HepG2 (cell line): ENCODE data around the gene JDP2.
"Not testable (repeated sequence)": the region's sequence is repeated elsewhere in the genome, so short reads cannot be mapped to it uniquely, and the experiment has no call there.

ENCODE experiments used
- CREBL2 ChIP-seq: sonication (generic); formaldehyde crosslinking; IDR thresholded peaks from 2 replicates; pipeline ENCODE4 v1.8.1; 2023; ENCODE audit warnings: missing genetic modification reagents, mild to moderate bottlenecking, borderline replicate concordance
- MAX ChIP-seq: IDR thresholded peaks from 2 replicates; pipeline ENCODE4 v1.6.1; 2012; ENCODE audit warnings: inconsistent platforms
- MYC ChIP-seq: sonication (generic); formaldehyde crosslinking; IDR thresholded peaks from 2 replicates; pipeline ENCODE4 v1.9.0; 2021; ENCODE audit warnings: missing genetic modification reagents, borderline replicate concordance
- SMARCC2 ChIP-seq: fragments of 450-650 bp; IDR thresholded peaks from 2 replicates; pipeline ENCODE4 v1.6.1; 2017; ENCODE audit warnings: antibody characterized with exemption, mild to moderate bottlenecking
- ZNF383 ChIP-seq: sonication (generic); formaldehyde crosslinking; IDR thresholded peaks from 2 replicates; pipeline ENCODE4 v1.4.0; 2020; ENCODE audit warnings: missing genetic modification reagents, mild to moderate bottlenecking, borderline replicate concordance

GRCh38 chr14:75474127-75474526 lies 46.3 kb downstream of the JDP2 start:
- TF ChIP-seq MYC; ZNF383 (CRISPR knock-in tag); SMARCC2; CREBL2 (CRISPR knock-in tag); MAX: not testable (repeated sequence)
